OCI-LY7 (cell line): Measurements from ENCODE around the gene PIK3CB. TPM values are rescaled to one million over a fixed set of nuclear protein-coding genes. Genes with fewer than 3 reads are reported as not detected.

Source experiments
- BruUV-seq: library from RNA; stranded (reverse); fragments of 400-500 nt; replicated peaks from 2 replicates; lab custom pipeline; 2021; lab: Mats Ljungman, UMichigan
- CTCF ChIA-PET: fragments of 300-600 bp; sonication (Branson Sonifier 250); formaldehyde crosslinking; loops from one replicate; lab custom pipeline; 2022; ENCODE audit warnings: antibody characterized with exemption; ENCODE audit not compliant: unreplicated experiment; lab: Charles Lee
- POLR2A ChIA-PET: fragments of 300-600 bp; sonication (Branson Sonifier 250); formaldehyde crosslinking; loops from one replicate; lab custom pipeline; 2022; ENCODE audit warnings: antibody characterized with exemption; lab: Charles Lee
- DNase-seq: peaks from one replicate; pipeline ENCODE4 v3.0.0-alpha.2; 2015; ENCODE audit warnings: low spot score
- H2AFZ ChIP-seq: fragments of 200-600 bp; sonication (generic), shearing (Covaris generic); 2 replicates; pipeline ENCODE4 v1.6.1; 2014; ENCODE audit warnings: mild to moderate bottlenecking, antibody characterized with exemption, low read length, moderate library complexity
- H3K27ac ChIP-seq: fragments of 200-600 bp; sonication (generic); 2 replicates; pipeline ENCODE4 v1.5.1; 2014; ENCODE audit warnings: mixed run types, low read depth, mild to moderate bottlenecking, moderate library complexity, low read length, inconsistent platforms; ENCODE audit not compliant: poor library complexity, severe bottlenecking
- H3K36me3 ChIP-seq: fragments of 200-600 bp; sonication (generic); 2 replicates; pipeline ENCODE4 v1.6.1; 2014; ENCODE audit warnings: mild to moderate bottlenecking, antibody characterized with exemption, low read length, moderate library complexity, mixed read lengths; ENCODE audit not compliant: insufficient read depth
- H3K4me1 ChIP-seq: fragments of 200-600 bp; sonication (generic); 2 replicates; pipeline ENCODE4 v1.5.1; 2014; ENCODE audit warnings: mild to moderate bottlenecking, low read length; ENCODE audit not compliant: insufficient read depth, poor library complexity, severe bottlenecking
- H3K4me2 ChIP-seq: fragments of 200-600 bp; sonication (generic); 2 replicates; pipeline ENCODE4 v1.6.1; 2014; ENCODE audit warnings: mild to moderate bottlenecking, low read length
- H3K4me3 ChIP-seq: fragments of 200-600 bp; sonication (generic); 2 replicates; pipeline ENCODE4 v1.5.1; 2014; ENCODE audit warnings: mild to moderate bottlenecking, low read depth, low read length; ENCODE audit not compliant: poor library complexity, severe bottlenecking
- H3K79me2 ChIP-seq: fragments of 200-600 bp; sonication (generic); 2 replicates; pipeline ENCODE4 v1.6.1; 2016; ENCODE audit warnings: low read depth, mild to moderate bottlenecking, low read length, moderate library complexity, mixed read lengths; ENCODE audit not compliant: insufficient read depth
- H3K9me2 ChIP-seq: fragments of 200-600 bp; sonication (generic); 2 replicates; pipeline ENCODE4 v1.6.1; 2016; ENCODE audit warnings: mild to moderate bottlenecking, low read length, mixed read lengths; ENCODE audit not compliant: insufficient read depth
- H3K9me3 ChIP-seq: fragments of 200-600 bp; sonication (generic); 2 replicates; pipeline ENCODE4 v1.6.1; 2014; ENCODE audit warnings: mild to moderate bottlenecking, mixed run types, low read length, mixed read lengths
- H4K20me1 ChIP-seq: fragments of 200-600 bp; sonication (generic); 2 replicates; pipeline ENCODE4 v1.6.1; 2014; ENCODE audit warnings: mild to moderate bottlenecking, antibody characterized with exemption, low read length, moderate library complexity, mixed read lengths; ENCODE audit not compliant: insufficient read depth
- EZH2phosphoT487 ChIP-seq: fragments of 200-600 bp; sonication (generic); IDR thresholded peaks from 2 replicates; pipeline ENCODE4 v1.6.1; 2018; ENCODE audit warnings: low read depth, borderline replicate concordance, mild to moderate bottlenecking, mixed run types, antibody characterized with exemption, low read length, moderate library complexity, mixed read lengths
- intact Hi-C: fragments of 100-400 bp; cut with micrococcal nuclease; formaldehyde crosslinking; loops from one replicate; pipeline ENCODE4 v1.10.0; 2022; ENCODE audit not compliant: unreplicated experiment
- total RNA-seq, 2 experiments: library from RNA; depleted of rRNA in 1 of 2; stranded (reverse); fragments of >200 nt in 1 of 2; shearing (Covaris generic) in 1 of 2; gene quantifications; 2 replicates each; pipeline ENCODE4 v1.2.3, GENCODE V29; 2014 to 2022
- TF ChIP-seq, protein P1 (sequence below): fragments of 200-600 bp; sonication (generic); conservative IDR thresholded peaks from 2 replicates; pipeline ENCODE4 v1.5.1; 2014; ENCODE audit warnings: mild to moderate bottlenecking, antibody characterized with exemption, low read length, moderate library complexity, mixed read lengths

The PIK3CB gene
- total RNA-seq, 2 experiments from 2014 or later, result 8.2 to 23.6 TPM

DNA sequence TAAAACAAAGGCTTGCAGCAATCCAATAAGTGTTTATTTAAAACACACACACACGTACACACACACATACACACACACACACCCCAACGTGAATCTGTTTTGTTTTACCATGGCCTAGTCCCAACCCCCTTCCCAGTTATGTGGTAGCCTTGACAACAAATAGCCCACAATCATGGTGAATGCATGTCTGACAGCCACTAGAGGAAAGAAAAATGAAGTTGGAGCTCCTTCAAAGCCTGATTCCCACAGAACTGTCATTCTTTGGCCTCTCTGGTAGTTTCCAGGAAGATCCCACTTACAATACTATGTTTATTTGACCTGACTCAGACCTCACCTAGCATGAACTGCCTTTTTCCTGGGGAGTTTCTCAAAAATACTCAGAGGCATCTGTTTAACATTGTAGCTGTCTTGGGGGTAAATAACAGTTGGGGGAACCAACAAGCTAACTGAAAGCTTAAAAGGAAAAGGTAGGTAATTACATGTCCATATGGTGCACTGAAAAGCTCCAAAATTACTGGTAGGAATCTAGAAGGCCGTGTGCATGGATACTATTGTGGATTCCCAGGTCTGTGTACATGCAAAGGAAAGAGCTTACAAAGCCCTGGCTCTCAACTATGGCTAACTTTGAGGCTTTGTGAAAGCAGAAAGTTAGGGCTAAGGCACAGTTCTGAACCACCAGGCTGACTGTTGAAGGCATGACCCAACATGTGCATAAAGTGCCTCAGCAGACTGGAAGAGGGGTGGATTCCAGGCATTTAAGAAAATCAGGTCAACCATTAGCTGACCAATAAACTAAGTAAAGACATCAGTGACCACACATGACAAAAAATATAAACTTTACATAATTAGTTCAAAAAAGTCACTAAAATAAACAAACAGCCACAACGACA is 160.8 kb downstream of the PIK3CB start:
- Histone ChIP-seq H3K4me2 (no peak overlapping the region), H2AFZ (no peak overlapping the region), H3K9me2 (no peaks in the 10 kb centered on the region), H3K27ac (no peak overlapping the region), H4K20me1 (no peaks in the 10 kb centered on the region), H3K4me3 (no peak overlapping the region), H3K4me1 (no peaks in the 10 kb centered on the region), H3K79me2 (no peaks in the 10 kb centered on the region), H3K36me3 (peaks cover 38% of the 10 kb centered on the region), H3K9me3 (peaks cover 18% of the 10 kb centered on the region)
- intact Hi-C loops, result no loop called here
- DNase-seq, result no peak
- ChIA-PET POLR2A (no interaction called here), CTCF (no interaction called here)
- TF ChIP-seq EZH2phosphoT487, result no peak
- TF ChIP-seq, protein P1, sequence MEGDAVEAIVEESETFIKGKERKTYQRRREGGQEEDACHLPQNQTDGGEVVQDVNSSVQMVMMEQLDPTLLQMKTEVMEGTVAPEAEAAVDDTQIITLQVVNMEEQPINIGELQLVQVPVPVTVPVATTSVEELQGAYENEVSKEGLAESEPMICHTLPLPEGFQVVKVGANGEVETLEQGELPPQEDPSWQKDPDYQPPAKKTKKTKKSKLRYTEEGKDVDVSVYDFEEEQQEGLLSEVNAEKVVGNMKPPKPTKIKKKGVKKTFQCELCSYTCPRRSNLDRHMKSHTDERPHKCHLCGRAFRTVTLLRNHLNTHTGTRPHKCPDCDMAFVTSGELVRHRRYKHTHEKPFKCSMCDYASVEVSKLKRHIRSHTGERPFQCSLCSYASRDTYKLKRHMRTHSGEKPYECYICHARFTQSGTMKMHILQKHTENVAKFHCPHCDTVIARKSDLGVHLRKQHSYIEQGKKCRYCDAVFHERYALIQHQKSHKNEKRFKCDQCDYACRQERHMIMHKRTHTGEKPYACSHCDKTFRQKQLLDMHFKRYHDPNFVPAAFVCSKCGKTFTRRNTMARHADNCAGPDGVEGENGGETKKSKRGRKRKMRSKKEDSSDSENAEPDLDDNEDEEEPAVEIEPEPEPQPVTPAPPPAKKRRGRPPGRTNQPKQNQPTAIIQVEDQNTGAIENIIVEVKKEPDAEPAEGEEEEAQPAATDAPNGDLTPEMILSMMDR, result no peak
- BruUV-seq, result no TSS peak

DNA sequence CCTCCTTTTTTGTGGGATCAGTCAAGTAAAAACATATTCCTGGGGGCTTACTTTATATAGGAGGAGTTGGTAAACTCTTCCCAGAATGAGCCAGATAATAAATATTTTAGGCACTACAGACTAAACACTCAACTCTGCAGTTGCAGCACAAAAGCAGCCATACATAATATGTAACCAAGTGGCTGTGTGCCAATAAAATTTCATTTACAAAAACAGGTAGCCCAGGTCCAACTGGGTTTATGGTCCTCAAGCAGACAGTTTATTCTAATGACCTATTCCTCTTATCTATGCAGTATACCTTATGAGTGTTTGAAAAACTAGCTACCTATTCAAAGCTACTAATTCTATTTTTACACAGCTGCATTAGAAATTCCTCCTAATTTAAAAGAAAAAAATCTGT is 164.3 kb downstream of the PIK3CB start:
- Histone ChIP-seq H3K27ac (no peak overlapping the region), H3K36me3 (peaks cover 18% of the 10 kb centered on the region), H3K4me2 (no peak overlapping the region), H3K9me3 (peaks cover 3% of the 10 kb centered on the region), H3K4me1 (no peaks in the 10 kb centered on the region), H3K9me2 (no peaks in the 10 kb centered on the region), H4K20me1 (no peaks in the 10 kb centered on the region), H3K79me2 (no peaks in the 10 kb centered on the region), H3K4me3 (no peak overlapping the region), H2AFZ (no peak overlapping the region)
- TF ChIP-seq, protein P1, result no peak
- TF ChIP-seq EZH2phosphoT487, result no peak
- no TSS peak for BruUV-seq
- CTCF ChIA-PET, result no interaction called here
- no peak for DNase-seq
- intact Hi-C loops, result no loop called here
- POLR2A ChIA-PET, result interaction anchor here (0.7 to 1.1 kb wide), 5 partner anchors 9 to 166 kb away, joined by 3 to 7 read pairs (median 3); no protein-coding TSS in a partner anchor

DNA sequence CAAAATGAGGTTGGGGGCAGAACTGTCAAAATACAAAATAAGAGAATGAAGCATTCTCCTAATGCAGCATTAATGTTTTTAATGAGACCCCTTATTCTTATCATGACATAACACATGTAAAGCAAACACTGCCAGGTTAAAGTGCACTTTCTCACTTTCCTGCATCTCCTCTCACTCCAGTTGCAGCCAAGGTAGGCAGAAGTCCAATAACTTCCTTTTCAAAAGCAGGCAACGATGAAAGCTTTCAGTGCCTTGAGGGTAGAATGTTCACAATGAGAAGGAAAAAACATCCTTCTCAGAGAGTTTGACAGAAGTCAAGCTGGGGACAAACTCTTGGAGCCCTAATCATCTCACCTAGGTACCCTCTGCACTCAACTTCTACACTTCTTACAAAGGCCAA is 166.6 kb downstream of the PIK3CB start:
- POLR2A ChIA-PET, result interaction anchor here (0.5 to 0.7 kb wide), 2 partner anchors 21 to 38 kb away, joined by 3 read pairs; no protein-coding TSS in a partner anchor
- no peaks in the 10 kb centered on the region for H3K79me2 ChIP-seq
- no peaks in the 10 kb centered on the region for H3K9me2 ChIP-seq
- H3K36me3 ChIP-seq, result peaks cover 28% of the 10 kb centered on the region
- CTCF ChIA-PET, result no interaction called here
- BruUV-seq, result no TSS peak
- no peak for DNase-seq
- H3K9me3 ChIP-seq, result no peaks in the 10 kb centered on the region
- H3K4me1 ChIP-seq, result no peaks in the 10 kb centered on the region
- no peak overlapping the region for H3K4me2 ChIP-seq
- intact Hi-C loops, result no loop called here
- H4K20me1 ChIP-seq, result no peaks in the 10 kb centered on the region
- no peak overlapping the region for H3K27ac ChIP-seq
- no peak overlapping the region for H3K4me3 ChIP-seq
- H2AFZ ChIP-seq, result no peak overlapping the region
- TF ChIP-seq, protein P1, result no peak
- TF ChIP-seq EZH2phosphoT487, result no peak
